IPS DF 4.7 (cell line): ENCODE results near the gene DPT.

Source experiments
- DNase-seq: peaks from one replicate; pipeline ENCODE4 v3.0.0-alpha.2; 2013; ENCODE audit warnings: low spot score; ENCODE audit errors: extremely low read depth

Gene DPT

DNA sequence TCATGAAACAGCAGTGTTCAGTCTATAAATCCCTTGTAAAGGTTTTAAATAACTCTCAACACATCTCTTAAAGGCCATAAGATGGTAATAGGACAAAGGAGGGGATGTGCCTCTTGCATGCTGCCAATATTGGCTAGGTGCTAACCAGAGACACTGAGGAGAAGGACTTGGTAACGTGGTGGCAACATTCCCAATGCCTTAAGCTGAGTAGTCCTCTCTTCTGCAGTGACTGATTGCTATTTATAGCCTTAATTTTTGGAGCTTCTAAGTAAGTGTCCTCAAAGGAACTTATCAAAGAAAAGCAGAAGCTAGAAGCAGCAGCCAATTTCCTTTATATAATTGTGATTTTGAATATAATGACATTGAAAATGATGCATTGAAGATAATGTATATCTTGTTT, 63.0 kb downstream of the DPT start:
- DNase-seq = no peak

DNA sequence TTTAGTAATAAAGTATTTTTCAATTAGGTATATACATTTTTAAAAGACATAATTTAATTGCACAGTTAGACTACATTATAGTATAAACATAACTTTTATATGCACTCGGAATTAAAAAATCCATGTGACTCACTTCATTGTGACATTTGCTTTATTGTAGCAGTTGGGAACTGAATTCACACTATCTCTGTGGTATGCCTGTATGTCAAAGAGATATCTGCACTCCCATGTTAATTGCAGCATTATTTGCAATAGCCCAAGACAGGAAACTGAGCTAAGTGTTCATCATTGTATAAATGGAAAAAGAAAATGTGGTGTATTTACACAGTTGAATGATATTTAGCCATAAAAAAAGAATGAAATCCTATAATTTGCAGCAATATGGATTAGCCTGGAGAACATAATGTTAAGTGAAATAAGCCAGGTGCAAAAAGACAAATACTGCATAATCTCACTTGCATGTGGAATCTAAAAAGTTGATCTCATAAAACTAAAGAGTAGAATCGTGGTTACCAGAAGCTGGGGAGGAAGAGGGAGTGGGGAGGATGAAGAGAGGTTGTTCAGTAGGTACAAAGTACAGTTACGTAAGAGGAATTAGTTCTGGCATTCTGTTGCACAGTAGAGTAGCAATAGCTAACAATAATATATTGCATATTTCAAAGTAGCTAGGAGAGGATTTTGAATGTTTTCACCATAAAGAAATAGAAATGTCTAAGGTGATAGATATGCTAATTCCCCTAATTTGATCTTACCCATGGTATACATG, 64.8 kb downstream of the DPT start:
- no peak for DNase-seq

- no peak for DNase-seq
These were observed 72.5 kb downstream of the DPT start for GRCh38 chr1:168656485-168656884.

GRCh38 chr1:168654198-168654915, 74.6 kb downstream of the DPT start:
- DNase-seq = no peak

GRCh38 chr1:168653567-168653966, 75.4 kb downstream of the DPT start:
- no peak for DNase-seq

- no peak for DNase-seq
These were observed 83.3 kb downstream of the DPT start for GRCh38 chr1:168645721-168646120.
